ENCODE measurements around the gene TRIP10.

The TRIP10 gene

GRCh38 chr19:6729573-6730152, 9.8 kb upstream of the TRIP10 start:
- peaks cover 6% of the 10 kb centered on the region for H3K4me1 Mint-ChIP-seq (ENCODE audit: low read depth)
- H3K36me3 Mint-ChIP-seq = peaks cover 6% of the 10 kb centered on the region
- no peak overlapping the region for H3K4me3 Mint-ChIP-seq
- H3K27ac Mint-ChIP-seq = no peak overlapping the region
- H3K9me3 Mint-ChIP-seq (ENCODE audit: low read depth) = no peaks in the 10 kb centered on the region
- no peaks in the 10 kb centered on the region for H3K27me3 Mint-ChIP-seq

- peaks cover 5% of the 10 kb centered on the region for H3K4me1 Mint-ChIP-seq (ENCODE audit: low read depth)
- no peak overlapping the region for H3K27ac Mint-ChIP-seq
- peaks cover 6% of the 10 kb centered on the region for H3K36me3 Mint-ChIP-seq
- H3K9me3 Mint-ChIP-seq (ENCODE audit: low read depth) = no peaks in the 10 kb centered on the region
- no peaks in the 10 kb centered on the region for H3K27me3 Mint-ChIP-seq
- H3K4me3 Mint-ChIP-seq = no peak overlapping the region
Observed at GRCh38 chr19:6730153-6730804, 9.2 kb upstream of the TRIP10 start.

- peaks cover 6% of the 10 kb centered on the region for H3K36me3 Mint-ChIP-seq
- H3K4me1 Mint-ChIP-seq (ENCODE audit: low read depth) = peaks cover 4% of the 10 kb centered on the region
- H3K27ac Mint-ChIP-seq = no peak overlapping the region
Observed at GRCh38 chr19:6730941-6731670, 8.4 kb upstream of the TRIP10 start.

GRCh38 chr19:6731822-6732221, 7.7 kb upstream of the TRIP10 start:
- H3K27me3 Mint-ChIP-seq = no peaks in the 10 kb centered on the region
- no peak overlapping the region for H3K27ac Mint-ChIP-seq
- H3K4me1 Mint-ChIP-seq (ENCODE audit: low read depth) = peaks cover 8% of the 10 kb centered on the region
- no peaks in the 10 kb centered on the region for H3K9me3 Mint-ChIP-seq (ENCODE audit: low read depth)
- H3K4me3 Mint-ChIP-seq = no peak overlapping the region
- H3K36me3 Mint-ChIP-seq = peaks cover 6% of the 10 kb centered on the region

More at GRCh38 chr19:6730941-6731670, 8.4 kb upstream of the TRIP10 start:
- Mint-ChIP-seq H3K4me3 (no peak overlapping the region), H3K27me3 (no peaks in the 10 kb centered on the region), H3K9me3 (ENCODE audit: low read depth) (no peaks in the 10 kb centered on the region)

GRCh38 chr19:6732803-6733337, 6.6 kb upstream of the TRIP10 start:
- peaks cover 10% of the 10 kb centered on the region for H3K4me1 Mint-ChIP-seq (ENCODE audit: low read depth)
- peaks cover 6% of the 10 kb centered on the region for H3K36me3 Mint-ChIP-seq
- no peak overlapping the region for H3K4me3 Mint-ChIP-seq
- no peaks in the 10 kb centered on the region for H3K9me3 Mint-ChIP-seq (ENCODE audit: low read depth)
- H3K27ac Mint-ChIP-seq = no peak overlapping the region
- no peaks in the 10 kb centered on the region for H3K27me3 Mint-ChIP-seq

GRCh38 chr19:6733338-6734095, 6.0 kb upstream of the TRIP10 start:
- Mint-ChIP-seq H3K36me3 (peaks cover 6% of the 10 kb centered on the region), H3K27ac (no peak overlapping the region), H3K4me3 (no peak overlapping the region), H3K9me3 (ENCODE audit: low read depth) (no peaks in the 10 kb centered on the region), H3K27me3 (no peaks in the 10 kb centered on the region), H3K4me1 (ENCODE audit: low read depth) (peaks cover 17% of the 10 kb centered on the region)

GRCh38 chr19:6734096-6734696, 5.3 kb upstream of the TRIP10 start:
- Mint-ChIP-seq H3K4me1 (ENCODE audit: low read depth) (peaks cover 24% of the 10 kb centered on the region), H3K4me3 (no peak overlapping the region), H3K36me3 (peaks cover 6% of the 10 kb centered on the region), H3K27ac (no peak overlapping the region), H3K27me3 (no peaks in the 10 kb centered on the region), H3K9me3 (ENCODE audit: low read depth) (no peaks in the 10 kb centered on the region)

GRCh38 chr19:6735181-6735911, 4.1 kb upstream of the TRIP10 start:
- Mint-ChIP-seq H3K4me1 (ENCODE audit: low read depth) (peaks cover 26% of the 10 kb centered on the region), H3K9me3 (ENCODE audit: low read depth) (no peaks in the 10 kb centered on the region), H3K27ac (peak overlapping the region; percentile 96), H3K27me3 (no peaks in the 10 kb centered on the region), H3K4me3 (peak overlapping the region; percentile 97), H3K36me3 (peaks cover 6% of the 10 kb centered on the region)

GRCh38 chr19:6736169-6736916, 3.1 kb upstream of the TRIP10 start:
- H3K4me1 Mint-ChIP-seq (ENCODE audit: low read depth) = peaks cover 30% of the 10 kb centered on the region
- peaks cover 6% of the 10 kb centered on the region for H3K36me3 Mint-ChIP-seq
- peak overlapping the region; percentile 96 for H3K27ac Mint-ChIP-seq
- H3K9me3 Mint-ChIP-seq (ENCODE audit: low read depth) = no peaks in the 10 kb centered on the region
- no peaks in the 10 kb centered on the region for H3K27me3 Mint-ChIP-seq
- peak overlapping the region; percentile 97 for H3K4me3 Mint-ChIP-seq

GRCh38 chr19:6736917-6737283, 2.6 kb upstream of the TRIP10 start:
- Mint-ChIP-seq H3K4me3 (peak overlapping the region; percentile 97), H3K9me3 (ENCODE audit: low read depth) (no peaks in the 10 kb centered on the region), H3K27ac (peak overlapping the region; percentile 96), H3K27me3 (no peaks in the 10 kb centered on the region), H3K4me1 (ENCODE audit: low read depth) (peaks cover 32% of the 10 kb centered on the region), H3K36me3 (peaks cover 6% of the 10 kb centered on the region)

- Mint-ChIP-seq H3K27ac (peak within 1 kb of the TSS; percentile 97), H3K27me3 (no peaks in the 10 kb centered on the region), H3K4me1 (ENCODE audit: low read depth) (peaks cover 32% of the 10 kb centered on the region), H3K36me3 (peaks cover 5% of the 10 kb centered on the region), H3K4me3 (peak within 1 kb of the TSS; percentile 97), H3K9me3 (ENCODE audit: low read depth) (no peaks in the 10 kb centered on the region)
Observed at GRCh38 chr19:6737284-6737872, 2.1 kb upstream of the TRIP10 start, which contains the start of gene GPR108. GPR108 (minus strand) TSS chr19:6737580; CDS start chr19:6737576, 4 bp downstream.

- H3K9me3 Mint-ChIP-seq (ENCODE audit: low read depth) = no peaks in the 10 kb centered on the region
- H3K27ac Mint-ChIP-seq = peak overlapping the region; percentile 97
- peak overlapping the region; percentile 97 for H3K4me3 Mint-ChIP-seq
- H3K27me3 Mint-ChIP-seq = no peaks in the 10 kb centered on the region
- H3K36me3 Mint-ChIP-seq = peaks cover 2% of the 10 kb centered on the region
- H3K4me1 Mint-ChIP-seq (ENCODE audit: low read depth) = peaks cover 32% of the 10 kb centered on the region
Observed at GRCh38 chr19:6737873-6738786, 1.4 kb upstream of the TRIP10 start.

Data from activated naive CD8-positive, alpha-beta T cell (primary cell).